PC-9 (cell line): ENCODE results near the gene GBA2. TPM values are rescaled to one million over a fixed set of nuclear protein-coding genes. Genes with fewer than 3 reads are reported as not detected.
A peak's percentile ranks its signal among the peaks of the same experiment; 100 is the strongest.

Source experiments
- Bru-seq: library from RNA; stranded (reverse); fragments of 400-500 nt; gene quantifications from one replicate; lab custom pipeline; 2021; lab: Mats Ljungman, UMichigan
- BruChase-seq, 2 experiments: library from RNA; stranded (reverse); fragments of 400-500 nt; gene quantifications; one replicate each; lab custom pipeline; 2021; lab: Mats Ljungman, UMichigan
- BruUV-seq: library from RNA; stranded (reverse); fragments of 400-500 nt; replicated peaks from 2 replicates; lab custom pipeline; 2021; lab: Mats Ljungman, UMichigan
- CTCF ChIA-PET: fragments of 300-600 bp; sonication (Branson Sonifier 250); formaldehyde crosslinking; loops from one replicate; lab custom pipeline; 2022; ENCODE audit warnings: antibody characterized with exemption; lab: Charles Lee
- POLR2A ChIA-PET: fragments of 300-600 bp; sonication (Branson Sonifier 250); formaldehyde crosslinking; loops from one replicate; lab custom pipeline; 2022; ENCODE audit warnings: antibody characterized with exemption; ENCODE audit not compliant: unreplicated experiment; lab: Charles Lee
- DNase-seq, 2 experiments: peaks; one replicate each; pipeline versions ENCODE4 v3.0.0 to v3.0.0-alpha.2; 2015 to 2022; ENCODE audit warnings: mixed read lengths in 1 of 2
- H2AFZ ChIP-seq: fragments of 200-600 bp; sonication (generic); 2 replicates; pipeline ENCODE4 v1.8.1; 2017; ENCODE audit warnings: antibody characterized with exemption
- H3F3A ChIP-seq: fragments of 200-600 bp; sonication (generic); 2 replicates; pipeline ENCODE4 v1.8.1; 2017; ENCODE audit warnings: antibody characterized with exemption, mild to moderate bottlenecking, low read depth; ENCODE audit not compliant: insufficient read depth
- H3K27ac ChIP-seq: fragments of 200-600 bp; sonication (generic); 2 replicates; pipeline ENCODE4 v1.6.1; 2016; ENCODE audit warnings: mixed run types
- H3K27me3 ChIP-seq: fragments of 200-600 bp; sonication (generic); 2 replicates; pipeline ENCODE4 v1.6.1; 2016; ENCODE audit warnings: low read depth, mixed run types; ENCODE audit not compliant: insufficient read depth
- H3K36me3 ChIP-seq: fragments of 200-600 bp; sonication (generic); 2 replicates; pipeline ENCODE4 v1.6.1; 2016; ENCODE audit warnings: low read depth, mixed run types
- H3K4me1 ChIP-seq: fragments of 200-600 bp; sonication (generic); replicated peaks from 2 replicates; pipeline ENCODE4 v1.6.1; 2016; ENCODE audit warnings: mixed run types; ENCODE audit not compliant: insufficient read depth
- H3K4me2 ChIP-seq: fragments of 200-600 bp; sonication (generic); 2 replicates; pipeline ENCODE4 v1.6.1; 2017; ENCODE audit warnings: mixed run types
- H3K4me3 ChIP-seq: fragments of 200-600 bp; sonication (generic); 2 replicates; pipeline ENCODE4 v1.6.1; 2016; ENCODE audit warnings: mixed run types
- H3K79me2 ChIP-seq: fragments of 200-600 bp; sonication (generic); 2 replicates; pipeline ENCODE4 v1.6.1; 2017; ENCODE audit warnings: low read depth, mixed run types
- H3K9me2 ChIP-seq: fragments of 200-600 bp; sonication (generic); 2 replicates; pipeline ENCODE4 v1.8.1; 2017; ENCODE audit warnings: mild to moderate bottlenecking; ENCODE audit not compliant: insufficient read depth
- H3K9me3 ChIP-seq: fragments of 200-600 bp; sonication (generic); 2 replicates; pipeline ENCODE4 v1.8.1; 2016; ENCODE audit warnings: low read depth; ENCODE audit not compliant: insufficient read depth
- H4K20me1 ChIP-seq: fragments of 200-600 bp; sonication (generic); 2 replicates; pipeline ENCODE4 v1.8.1; 2017; ENCODE audit not compliant: insufficient read depth
- CTCF ChIP-seq: fragments of 200-600 bp; sonication (generic); conservative IDR thresholded peaks from 2 replicates; pipeline ENCODE4 v1.6.1; 2017; ENCODE audit warnings: mixed run types, antibody characterized with exemption, mild to moderate bottlenecking, moderate library complexity
- EZH2 ChIP-seq: fragments of 200-600 bp; sonication (generic); IDR thresholded peaks from 2 replicates; pipeline ENCODE4 v1.8.0; 2017; ENCODE audit warnings: antibody characterized with exemption, low read depth
- intact Hi-C: fragments of 100-400 bp; cut with micrococcal nuclease; formaldehyde crosslinking; loops from one replicate; pipeline ENCODE4 v1.10.0; 2022; ENCODE audit not compliant: unreplicated experiment
- long read RNA-seq: library from polyadenylated mRNA; stranded (forward); transcript quantifications from one replicate; pipeline ENCODE4 v2.0.0, GENCODE V29; 2022
- total RNA-seq: library from RNA; stranded (reverse); gene quantifications from 2 replicates; pipeline ENCODE4 v1.2.3, GENCODE V29; 2021

The GBA2 gene
- total RNA-seq (25.0 and 29.6 TPM in 2 replicates), Bru-seq, nascent RNA (percentile 68 among the genes with signal in this experiment), BruChase-seq, experiment 1, labeled RNA remaining after a 2-hour chase (percentile 75 among the genes with signal in this experiment), BruChase-seq, experiment 2, labeled RNA remaining after a 6-hour chase (percentile 82 among the genes with signal in this experiment)
- long read RNA-seq, transcript GBA2-203 (17 exons, 3,611 nt): major isoform, 8 of 23 reads
- long read RNA-seq, partial matches to known transcripts: 2 of 23 reads
- long read RNA-seq, other reads (novel, unspliced or antisense): 11 of 23 reads

- TF ChIP-seq EZH2: no peak
- TF ChIP-seq CTCF: no peak
- H3K4me3 ChIP-seq: peak within 1 kb of the TSS; percentile 79
- no peaks in the 10 kb centered on the region for H3K27me3 ChIP-seq
- H3K4me1 ChIP-seq: peaks cover 23% of the 10 kb centered on the region
- intact Hi-C loops: loop anchor here (2.0 kb wide), 1 partner anchor 16 kb away; the partner anchor contains the start of genes CREB3 and TLN1
- BruUV-seq: no TSS peak
- POLR2A ChIA-PET: interaction anchor here (0.6 to 0.7 kb wide), 4 partner anchors 11 to 122 kb away, joined by 3 to 7 read pairs (median 4); partner anchors contain the start of gene SPAG8
- H2AFZ ChIP-seq: peak within 1 kb of the TSS; percentile 86
- no peaks in the 10 kb centered on the region; the same call in 1 of the 2 replicates for H3K36me3 ChIP-seq
- peak within 1 kb of the TSS; percentile 96 for H3K4me2 ChIP-seq
- peaks cover 13% of the 10 kb centered on the region; the same call in 1 of the 2 replicates for H4K20me1 ChIP-seq
- H3K27ac ChIP-seq: peak within 1 kb of the TSS; percentile 51
- CTCF ChIA-PET: interaction anchor here (0.7 to 1.0 kb wide), 4 partner anchors 13 to 96 kb away, joined by 3 read pairs; partner anchors contain the start of gene ARHGEF39
- 0 out of 2 replicates have a peak, but pooled peaks cover 8% of the 10 kb centered on the region for H3F3A ChIP-seq
- no peaks in the 10 kb centered on the region for H3K9me3 ChIP-seq
- H3K79me2 ChIP-seq: peaks cover 51% of the 10 kb centered on the region
- no peaks in the 10 kb centered on the region for H3K9me2 ChIP-seq
- DNase-seq: peak; percentile 69 to 77
Observed at GRCh38 chr9:35748858-35749514, at the start of gene GBA2, which contains the start of gene RGP1. GBA2 (minus strand) TSS chr9:35749228; CDS start chr9:35748704, 524 bp downstream. RGP1 (plus strand) TSS chr9:35749287; CDS start chr9:35749756, 469 bp downstream.

- 0 out of 2 replicates have a peak, but pooled peaks cover 7% of the 10 kb centered on the region for H3K4me1 ChIP-seq
- intact Hi-C loops: no loop called here
- no peaks in the 10 kb centered on the region for H3K9me2 ChIP-seq
- H2AFZ ChIP-seq: no peak overlapping the region
- H3K4me3 ChIP-seq: no peak overlapping the region
- DNase-seq: no peak
- no peaks in the 10 kb centered on the region for H4K20me1 ChIP-seq
- H3K4me2 ChIP-seq: no peak overlapping the region
- H3K27ac ChIP-seq: no peak overlapping the region
- no peak for TF ChIP-seq EZH2
- no peak for TF ChIP-seq CTCF
- H3K79me2 ChIP-seq: no peaks in the 10 kb centered on the region
- POLR2A ChIA-PET: no interaction called here
- no peaks in the 10 kb centered on the region; the same call in 1 of the 2 replicates for H3F3A ChIP-seq
- no peaks in the 10 kb centered on the region for H3K36me3 ChIP-seq
- no peaks in the 10 kb centered on the region for H3K9me3 ChIP-seq
- BruUV-seq: no TSS peak
- H3K27me3 ChIP-seq: no peaks in the 10 kb centered on the region
- CTCF ChIA-PET: no interaction called here
Observed at GRCh38 chr9:35797311-35798109, 48.5 kb upstream of the GBA2 start.

GRCh38 chr9:35795695-35796094 lies 46.7 kb upstream of the GBA2 start:
- H3K79me2 ChIP-seq: no peaks in the 10 kb centered on the region
- TF ChIP-seq EZH2 (no peak), CTCF (no peak)
- BruUV-seq: no TSS peak
- intact Hi-C loops: no loop called here
- no peaks in the 10 kb centered on the region for H4K20me1 ChIP-seq
- H3K9me2 ChIP-seq: no peaks in the 10 kb centered on the region
- ChIA-PET CTCF (interaction anchor here (0.6 kb wide), 1 partner anchor 287 kb away, joined by 3 read pairs; no protein-coding TSS in a partner anchor), POLR2A (no interaction called here)
- H3K9me3 ChIP-seq: no peaks in the 10 kb centered on the region
- H3K36me3 ChIP-seq: no peaks in the 10 kb centered on the region
- no peak for DNase-seq
- no peaks in the 10 kb centered on the region; the same call in 1 of the 2 replicates for H3F3A ChIP-seq
- no peak overlapping the region for H2AFZ ChIP-seq
- no peak overlapping the region for H3K4me3 ChIP-seq
- H3K4me1 ChIP-seq: 0 out of 2 replicates have a peak, but pooled peaks cover 7% of the 10 kb centered on the region
- no peak overlapping the region for H3K27ac ChIP-seq
- H3K27me3 ChIP-seq: no peaks in the 10 kb centered on the region
- H3K4me2 ChIP-seq: no peak overlapping the region
